HepG2 (cell line): ENCODE data around the gene LINC00237. TPM values are rescaled to one million over a fixed set of nuclear protein-coding genes. Genes with fewer than 3 reads are reported as not detected.

Experiments used
- EZH2 ChIP-seq: conservative IDR thresholded peaks from 2 replicates; pipeline ENCODE4 v1.6.1; 2012; ENCODE audit warnings: mild to moderate bottlenecking, low read depth, low read length, moderate library complexity
- FOXP1 ChIP-seq, 2 experiments: fragments of 450-650 bp in 1 of 2; IDR thresholded peaks; 2 replicates each; pipeline ENCODE4 v1.6.1; 2017 to 2018; ENCODE audit warnings: antibody characterized with exemption in 1 of 2
- KAT2B ChIP-seq: fragments of 150-350 bp; IDR thresholded peaks from 2 replicates; pipeline ENCODE4 v1.6.1; 2014; ENCODE audit warnings: low read depth, low read length, borderline replicate concordance
- KIAA2018 ChIP-seq: sonication (generic); formaldehyde crosslinking; IDR thresholded peaks from 2 replicates; pipeline ENCODE4 v1.5.0; 2020; ENCODE audit warnings: mild to moderate bottlenecking, missing genetic modification reagents, borderline replicate concordance
- KMT2B ChIP-seq: IDR thresholded peaks from 2 replicates; pipeline ENCODE4 v1.6.1; 2016; ENCODE audit warnings: missing genetic modification reagents, missing compliant biosample characterization
- RARG ChIP-seq: sonication (generic); formaldehyde crosslinking; IDR thresholded peaks from 2 replicates; pipeline ENCODE4 v1.4.0; 2020; ENCODE audit warnings: low read depth, mild to moderate bottlenecking, missing genetic modification reagents
- RBFOX2 ChIP-seq: fragments of 200-400 bp; formaldehyde crosslinking; IDR thresholded peaks from 2 replicates; pipeline ENCODE4 v1.6.1; 2017; ENCODE audit warnings: low read depth, mild to moderate bottlenecking, low read length
- SKI ChIP-seq: fragments of 450-650 bp; IDR thresholded peaks from one replicate; pipeline ENCODE4 v1.6.1; 2018; ENCODE audit warnings: mild to moderate bottlenecking; ENCODE audit not compliant: partially characterized antibody
- ZNF296 ChIP-seq: sonication (generic); formaldehyde crosslinking; conservative IDR thresholded peaks from 2 replicates; pipeline ENCODE4 v1.5.0; 2020; ENCODE audit warnings: mild to moderate bottlenecking, missing genetic modification reagents
- ZNF607 ChIP-seq: sonication (generic); formaldehyde crosslinking; IDR thresholded peaks from 2 replicates; pipeline ENCODE4 v1.5.1; 2020; ENCODE audit warnings: missing genetic modification reagents, mild to moderate bottlenecking, borderline replicate concordance
- ZNF709 ChIP-seq: sonication (generic); formaldehyde crosslinking; IDR thresholded peaks from 2 replicates; pipeline ENCODE4 v1.5.0; 2020; ENCODE audit warnings: mild to moderate bottlenecking, missing genetic modification reagents
- ZNF777 ChIP-seq: sonication (generic); formaldehyde crosslinking; IDR thresholded peaks from 2 replicates; pipeline ENCODE4 v1.4.0; 2020; ENCODE audit warnings: missing genetic modification reagents
- polyA plus RNA-seq, 8 experiments: library from polyadenylated mRNA; depleted of rRNA in 3 of 8; stranded (reverse) in 7 of 8; unstranded in 1 of 8; fragments of >200 nt; fragmentation: Illumina TruSeq in 4 of 8; extraction: Trizol in 4 of 8; gene quantifications; 2 replicates each; pipeline versions ENCODE4 v1.2.1 to v1.2.3, GENCODE V29; 2011 to 2016; ENCODE audit warnings: low read depth in 4 of 8, missing spikeins in 1 of 8, mixed read lengths in 1 of 8; ENCODE audit not compliant: insufficient read depth in 1 of 8
- total RNA-seq, 5 experiments: library from RNA; depleted of rRNA; stranded (reverse); fragments of >200 nt; fragmentation: Illumina TruSeq; extraction: Trizol; gene quantifications; 2 replicates each; pipeline ENCODE4 v1.2.3, GENCODE V29; 2016; ENCODE audit warnings: low read depth in 1 of 5
- TF ChIP-seq, protein P1 (sequence below): sonication (generic); formaldehyde crosslinking; IDR thresholded peaks from 2 replicates; pipeline ENCODE4 v1.4.0; 2020; ENCODE audit warnings: mild to moderate bottlenecking, missing genetic modification reagents
- TF ChIP-seq, protein P2 (sequence below): sonication (generic); formaldehyde crosslinking; conservative IDR thresholded peaks from 2 replicates; pipeline ENCODE4 v1.5.0; 2020; ENCODE audit warnings: missing genetic modification reagents
- TF ChIP-seq, protein P3 (sequence below): sonication (generic); formaldehyde crosslinking; IDR thresholded peaks from 2 replicates; pipeline ENCODE4 v1.5.0; 2020; ENCODE audit warnings: mild to moderate bottlenecking, missing genetic modification reagents, moderate library complexity

The LINC00237 gene
- total and polyA plus RNA-seq, 2 of the 13 experiments (the other 11 are each of a cell fraction or from before 2014, with no cell fraction given) = not detected

GRCh38 chr20:21134883-21135493 lies 28.8 kb upstream of the LINC00237 start (continued):
- TF ChIP-seq KMT2B (CRISPR knock-in tag) (peak; percentile 71; the same call in 1 of the 2 replicates), FOXP1 (IDR thresholded peaks at IDR 0.05) (peak; percentile 96), FOXP1 (CRISPR knock-in tag; IDR thresholded peaks at IDR 0.05) (peak; percentile 98), ZNF296 (CRISPR knock-in tag) (no peak), ZNF777 (CRISPR knock-in tag) (0 out of 2 replicates have a peak, but pooled peaks have one; percentile 38), EZH2 (no peak), ZNF607 (CRISPR knock-in tag) (no peak; the same call in 1 of the 2 replicates), RARG (CRISPR knock-in tag) (no peak), KAT2B (no peak), RBFOX2 (no peak), ZNF709 (CRISPR knock-in tag) (no peak), KIAA2018 (CRISPR knock-in tag) (no peak), SKI (peak; percentile 68)
- TF ChIP-seq, protein P1, sequence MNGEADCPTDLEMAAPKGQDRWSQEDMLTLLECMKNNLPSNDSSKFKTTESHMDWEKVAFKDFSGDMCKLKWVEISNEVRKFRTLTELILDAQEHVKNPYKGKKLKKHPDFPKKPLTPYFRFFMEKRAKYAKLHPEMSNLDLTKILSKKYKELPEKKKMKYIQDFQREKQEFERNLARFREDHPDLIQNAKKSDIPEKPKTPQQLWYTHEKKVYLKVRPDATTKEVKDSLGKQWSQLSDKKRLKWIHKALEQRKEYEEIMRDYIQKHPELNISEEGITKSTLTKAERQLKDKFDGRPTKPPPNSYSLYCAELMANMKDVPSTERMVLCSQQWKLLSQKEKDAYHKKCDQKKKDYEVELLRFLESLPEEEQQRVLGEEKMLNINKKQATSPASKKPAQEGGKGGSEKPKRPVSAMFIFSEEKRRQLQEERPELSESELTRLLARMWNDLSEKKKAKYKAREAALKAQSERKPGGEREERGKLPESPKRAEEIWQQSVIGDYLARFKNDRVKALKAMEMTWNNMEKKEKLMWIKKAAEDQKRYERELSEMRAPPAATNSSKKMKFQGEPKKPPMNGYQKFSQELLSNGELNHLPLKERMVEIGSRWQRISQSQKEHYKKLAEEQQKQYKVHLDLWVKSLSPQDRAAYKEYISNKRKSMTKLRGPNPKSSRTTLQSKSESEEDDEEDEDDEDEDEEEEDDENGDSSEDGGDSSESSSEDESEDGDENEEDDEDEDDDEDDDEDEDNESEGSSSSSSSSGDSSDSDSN (CRISPR knock-in tag) = peak; percentile 40; the same call in 1 of the 2 replicates
- TF ChIP-seq, protein P2, sequence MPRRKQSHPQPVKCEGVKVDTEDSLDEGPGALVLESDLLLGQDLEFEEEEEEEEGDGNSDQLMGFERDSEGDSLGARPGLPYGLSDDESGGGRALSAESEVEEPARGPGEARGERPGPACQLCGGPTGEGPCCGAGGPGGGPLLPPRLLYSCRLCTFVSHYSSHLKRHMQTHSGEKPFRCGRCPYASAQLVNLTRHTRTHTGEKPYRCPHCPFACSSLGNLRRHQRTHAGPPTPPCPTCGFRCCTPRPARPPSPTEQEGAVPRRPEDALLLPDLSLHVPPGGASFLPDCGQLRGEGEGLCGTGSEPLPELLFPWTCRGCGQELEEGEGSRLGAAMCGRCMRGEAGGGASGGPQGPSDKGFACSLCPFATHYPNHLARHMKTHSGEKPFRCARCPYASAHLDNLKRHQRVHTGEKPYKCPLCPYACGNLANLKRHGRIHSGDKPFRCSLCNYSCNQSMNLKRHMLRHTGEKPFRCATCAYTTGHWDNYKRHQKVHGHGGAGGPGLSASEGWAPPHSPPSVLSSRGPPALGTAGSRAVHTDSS (CRISPR knock-in tag) = no peak
- TF ChIP-seq, protein P3, sequence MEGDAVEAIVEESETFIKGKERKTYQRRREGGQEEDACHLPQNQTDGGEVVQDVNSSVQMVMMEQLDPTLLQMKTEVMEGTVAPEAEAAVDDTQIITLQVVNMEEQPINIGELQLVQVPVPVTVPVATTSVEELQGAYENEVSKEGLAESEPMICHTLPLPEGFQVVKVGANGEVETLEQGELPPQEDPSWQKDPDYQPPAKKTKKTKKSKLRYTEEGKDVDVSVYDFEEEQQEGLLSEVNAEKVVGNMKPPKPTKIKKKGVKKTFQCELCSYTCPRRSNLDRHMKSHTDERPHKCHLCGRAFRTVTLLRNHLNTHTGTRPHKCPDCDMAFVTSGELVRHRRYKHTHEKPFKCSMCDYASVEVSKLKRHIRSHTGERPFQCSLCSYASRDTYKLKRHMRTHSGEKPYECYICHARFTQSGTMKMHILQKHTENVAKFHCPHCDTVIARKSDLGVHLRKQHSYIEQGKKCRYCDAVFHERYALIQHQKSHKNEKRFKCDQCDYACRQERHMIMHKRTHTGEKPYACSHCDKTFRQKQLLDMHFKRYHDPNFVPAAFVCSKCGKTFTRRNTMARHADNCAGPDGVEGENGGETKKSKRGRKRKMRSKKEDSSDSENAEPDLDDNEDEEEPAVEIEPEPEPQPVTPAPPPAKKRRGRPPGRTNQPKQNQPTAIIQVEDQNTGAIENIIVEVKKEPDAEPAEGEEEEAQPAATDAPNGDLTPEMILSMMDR = no peak; the same call in 1 of the 2 replicates
